Neural progenitor cell (in vitro differentiated cells): ENCODE data around the gene SPOCK1. TPM values are rescaled to one million over a fixed set of nuclear protein-coding genes. Genes with fewer than 3 reads are reported as not detected.

Source experiments
- DNase-seq: peaks from one replicate; pipeline ENCODE4 v3.0.0-alpha.2; 2016; ENCODE audit warnings: low spot score
- H2AFZ ChIP-seq: fragments of 200-600 bp; sonication (generic); replicated peaks from 2 replicates; pipeline ENCODE4 v1.6.1; 2016; ENCODE audit warnings: antibody characterized with exemption
- H3F3A ChIP-seq: fragments of 200-600 bp; sonication (generic); 2 replicates; pipeline ENCODE4 v1.6.1; 2016; ENCODE audit warnings: antibody characterized with exemption, low read depth
- H3K27ac ChIP-seq: fragments of 200-600 bp; sonication (generic); 2 replicates; pipeline ENCODE4 v1.5.1; 2016; ENCODE audit warnings: mild to moderate bottlenecking
- H3K27me3 ChIP-seq: fragments of 200-600 bp; sonication (generic); 2 replicates; pipeline ENCODE4 v1.6.1; 2016; ENCODE audit warnings: mild to moderate bottlenecking, moderate library complexity
- H3K36me3 ChIP-seq: fragments of 200-600 bp; sonication (generic); 2 replicates; pipeline ENCODE4 v1.5.1; 2016
- H3K4me1 ChIP-seq: fragments of 200-600 bp; sonication (generic); 2 replicates; pipeline ENCODE4 v1.6.1; 2016; ENCODE audit warnings: mixed run types
- H3K4me2 ChIP-seq: fragments of 200-600 bp; sonication (generic); 2 replicates; pipeline ENCODE4 v1.6.1; 2016
- H3K4me3 ChIP-seq: fragments of 200-600 bp; sonication (generic); 2 replicates; pipeline ENCODE4 v1.5.1; 2016
- H3K79me2 ChIP-seq: fragments of 200-600 bp; sonication (generic); 2 replicates; pipeline ENCODE4 v1.6.1; 2016; ENCODE audit warnings: low read depth
- H3K9ac ChIP-seq: fragments of 200-600 bp; sonication (generic); 2 replicates; pipeline ENCODE4 v1.6.1; 2016
- H3K9me3 ChIP-seq: fragments of 200-600 bp; sonication (generic); 2 replicates; pipeline ENCODE4 v1.5.1; 2016; ENCODE audit warnings: low read depth
- H4K20me1 ChIP-seq: fragments of 200-600 bp; sonication (generic); 2 replicates; pipeline ENCODE4 v1.6.1; 2016; ENCODE audit warnings: low read depth
- H3K27ac Mint-ChIP-seq: 3 replicates; pipeline ENCODE4 v1.8.0; 2021; ENCODE audit warnings: mixed read lengths
- H3K27me3 Mint-ChIP-seq: 2 replicates; pipeline ENCODE4 v1.8.0; 2022; ENCODE audit warnings: low read depth, mild to moderate bottlenecking, inconsistent platforms, moderate library complexity, mixed read lengths; ENCODE audit not compliant: insufficient read depth
- H3K36me3 Mint-ChIP-seq: 3 replicates; pipeline ENCODE4 v1.8.0; 2021; ENCODE audit warnings: mixed read lengths
- H3K4me1 Mint-ChIP-seq: 3 replicates; pipeline ENCODE4 v1.8.0; 2021; ENCODE audit warnings: mixed read lengths
- H3K4me3 Mint-ChIP-seq: 3 replicates; pipeline ENCODE4 v1.8.0; 2021; ENCODE audit warnings: mild to moderate bottlenecking, moderate library complexity, mixed read lengths
- H3K9me3 Mint-ChIP-seq: 3 replicates; pipeline ENCODE4 v1.8.0; 2020; ENCODE audit warnings: mixed read lengths
- EZH2 ChIP-seq: fragments of 200-600 bp; sonication (generic); IDR thresholded peaks from 2 replicates; pipeline ENCODE4 v1.6.1; 2017; ENCODE audit warnings: antibody characterized with exemption, mild to moderate bottlenecking, moderate library complexity
- EZH2phosphoT487 ChIP-seq: fragments of 200-600 bp; sonication (generic); IDR thresholded peaks from 2 replicates; pipeline ENCODE4 v1.6.1; 2017; ENCODE audit warnings: antibody characterized with exemption
- total RNA-seq: library from RNA; depleted of rRNA; stranded (reverse); fragments of >200 nt; gene quantifications from 2 replicates; pipeline ENCODE4 v1.2.3, GENCODE V29; 2015; ENCODE audit warnings: low replicate concordance
- TF ChIP-seq, protein P1 (sequence below): fragments of 200-600 bp; sonication (generic); IDR thresholded peaks from 2 replicates; pipeline ENCODE4 v1.5.1; 2017; ENCODE audit warnings: antibody characterized with exemption, mild to moderate bottlenecking

The SPOCK1 gene
- total RNA-seq, 1 donor from 2014 or later, result 6.9 TPM

DNA sequence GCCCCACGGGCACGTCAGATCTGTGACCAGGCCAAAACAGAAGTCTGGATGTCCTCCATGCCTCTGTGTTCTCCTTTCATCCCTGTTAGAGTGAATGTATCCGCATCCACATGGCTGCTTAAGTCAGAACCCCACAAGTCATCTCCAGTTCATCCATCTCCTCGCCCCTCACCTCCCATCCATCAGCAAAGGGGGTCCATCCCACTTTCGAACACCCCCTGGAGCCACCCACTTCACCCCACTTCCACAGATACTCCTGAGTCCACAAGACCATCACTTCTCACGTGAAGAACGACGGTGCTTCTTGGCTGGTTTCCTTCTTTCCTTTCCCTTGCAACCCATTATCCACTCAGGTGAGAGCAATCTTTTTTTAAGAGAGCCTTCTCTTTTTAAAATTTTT lies 3.5 kb upstream of the SPOCK1 start:
- peaks cover 11% of the 10 kb centered on the region for H3K27me3 Mint-ChIP-seq
- Histone ChIP-seq H3K27ac (no peak overlapping the region), H3K4me2 (no peak overlapping the region), H2AFZ (no peak overlapping the region), H4K20me1 (no peaks in the 10 kb centered on the region), H3K4me1 (peaks cover 5% of the 10 kb centered on the region), H3K9ac (no peak overlapping the region), H3F3A (no peaks in the 10 kb centered on the region), H3K9me3 (no peaks in the 10 kb centered on the region), H3K4me3 (no peak overlapping the region), H3K36me3 (no peaks in the 10 kb centered on the region), H3K27me3 (peaks cover 15% of the 10 kb centered on the region), H3K79me2 (no peaks in the 10 kb centered on the region)
- no peak for DNase-seq
- peaks cover 2% of the 10 kb centered on the region for H3K9me3 Mint-ChIP-seq
- H3K36me3 Mint-ChIP-seq, result no peaks in the 10 kb centered on the region
- no peak overlapping the region for H3K4me3 Mint-ChIP-seq
- H3K4me1 Mint-ChIP-seq, result peaks cover 10% of the 10 kb centered on the region
- H3K27ac Mint-ChIP-seq, result no peak overlapping the region
- TF ChIP-seq, protein P1, sequence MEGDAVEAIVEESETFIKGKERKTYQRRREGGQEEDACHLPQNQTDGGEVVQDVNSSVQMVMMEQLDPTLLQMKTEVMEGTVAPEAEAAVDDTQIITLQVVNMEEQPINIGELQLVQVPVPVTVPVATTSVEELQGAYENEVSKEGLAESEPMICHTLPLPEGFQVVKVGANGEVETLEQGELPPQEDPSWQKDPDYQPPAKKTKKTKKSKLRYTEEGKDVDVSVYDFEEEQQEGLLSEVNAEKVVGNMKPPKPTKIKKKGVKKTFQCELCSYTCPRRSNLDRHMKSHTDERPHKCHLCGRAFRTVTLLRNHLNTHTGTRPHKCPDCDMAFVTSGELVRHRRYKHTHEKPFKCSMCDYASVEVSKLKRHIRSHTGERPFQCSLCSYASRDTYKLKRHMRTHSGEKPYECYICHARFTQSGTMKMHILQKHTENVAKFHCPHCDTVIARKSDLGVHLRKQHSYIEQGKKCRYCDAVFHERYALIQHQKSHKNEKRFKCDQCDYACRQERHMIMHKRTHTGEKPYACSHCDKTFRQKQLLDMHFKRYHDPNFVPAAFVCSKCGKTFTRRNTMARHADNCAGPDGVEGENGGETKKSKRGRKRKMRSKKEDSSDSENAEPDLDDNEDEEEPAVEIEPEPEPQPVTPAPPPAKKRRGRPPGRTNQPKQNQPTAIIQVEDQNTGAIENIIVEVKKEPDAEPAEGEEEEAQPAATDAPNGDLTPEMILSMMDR, result no peak
- TF ChIP-seq EZH2phosphoT487, result no peak
- TF ChIP-seq EZH2, result no peak

DNA sequence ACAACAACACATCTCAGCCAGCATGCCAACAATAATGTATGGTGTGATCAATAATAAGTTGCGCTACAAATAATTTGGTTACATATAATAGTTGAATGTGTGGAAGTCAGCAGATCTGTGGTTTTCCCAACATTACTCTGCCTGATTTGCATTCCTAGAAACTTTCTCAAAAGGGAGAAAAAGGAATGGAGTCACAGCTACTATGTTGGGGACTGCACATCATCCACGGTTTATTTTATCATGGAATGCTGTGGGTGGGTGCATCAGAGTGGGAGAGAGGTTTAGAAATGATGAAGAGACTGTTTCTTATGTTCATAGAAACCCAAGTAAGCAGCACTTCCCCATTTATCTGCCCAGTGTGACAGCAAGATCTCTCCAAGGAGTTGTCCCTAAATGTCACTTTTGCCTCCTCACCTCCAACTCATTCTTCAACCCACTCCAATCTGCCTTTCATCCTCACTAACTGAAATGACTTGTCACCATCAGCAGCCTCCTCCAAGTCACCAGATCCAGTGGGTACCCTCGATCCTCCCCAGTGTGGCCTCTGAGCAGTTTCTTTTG lies 2.8 kb upstream of the SPOCK1 start:
- H3K36me3 Mint-ChIP-seq, result no peaks in the 10 kb centered on the region
- no peaks in the 10 kb centered on the region for H4K20me1 ChIP-seq
- H3K9ac ChIP-seq, result no peak overlapping the region
- DNase-seq, result no peak
- H3K27me3 ChIP-seq, result peaks cover 22% of the 10 kb centered on the region
- H3K27ac Mint-ChIP-seq, result no peak overlapping the region
- H3K9me3 Mint-ChIP-seq, result peaks cover 2% of the 10 kb centered on the region
- no peaks in the 10 kb centered on the region for H3K79me2 ChIP-seq
- peaks cover 11% of the 10 kb centered on the region for H3K27me3 Mint-ChIP-seq
- H3K36me3 ChIP-seq, result no peaks in the 10 kb centered on the region
- TF ChIP-seq EZH2 (no peak), EZH2phosphoT487 (no peak)
- TF ChIP-seq, protein P1, result no peak
- H3K9me3 ChIP-seq, result no peaks in the 10 kb centered on the region
- peaks cover 7% of the 10 kb centered on the region for H3K4me1 Mint-ChIP-seq
- no peak overlapping the region for H3K4me3 Mint-ChIP-seq
- no peaks in the 10 kb centered on the region for H3F3A ChIP-seq
- peaks cover 5% of the 10 kb centered on the region for H3K4me1 ChIP-seq
- no peak overlapping the region for H2AFZ ChIP-seq
- no peak overlapping the region for H3K27ac ChIP-seq
- no peak overlapping the region for H3K4me3 ChIP-seq
- H3K4me2 ChIP-seq, result no peak overlapping the region

DNA sequence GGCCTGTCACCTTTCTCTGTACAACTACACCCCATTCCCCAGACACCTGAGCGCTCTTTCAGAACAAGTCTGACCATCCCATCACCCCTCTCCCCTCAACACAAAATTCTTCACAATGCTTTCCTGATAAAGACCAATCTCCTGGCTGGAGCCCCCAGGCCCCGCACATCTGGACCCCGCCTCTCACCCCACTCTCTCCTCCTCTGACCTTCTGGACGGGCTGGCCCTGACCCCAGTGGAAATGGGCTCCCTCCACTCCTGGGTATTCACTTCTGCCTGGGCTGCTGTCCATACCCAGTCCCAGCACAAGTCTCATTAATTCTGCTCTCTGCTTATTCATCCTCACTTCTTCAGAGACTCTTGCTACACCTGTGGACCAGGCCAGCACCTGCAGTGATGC lies 2.1 kb upstream of the SPOCK1 start:
- no peaks in the 10 kb centered on the region for H3K36me3 ChIP-seq
- H3K4me3 ChIP-seq, result no peak overlapping the region
- peaks cover 12% of the 10 kb centered on the region for H3K27me3 Mint-ChIP-seq
- H4K20me1 ChIP-seq, result no peaks in the 10 kb centered on the region
- H3K4me1 ChIP-seq, result no peaks in the 10 kb centered on the region
- no peak for DNase-seq
- H3K27ac Mint-ChIP-seq, result no peak overlapping the region
- H3K4me1 Mint-ChIP-seq, result peaks cover 5% of the 10 kb centered on the region
- peaks cover 29% of the 10 kb centered on the region for H3K27me3 ChIP-seq
- no peaks in the 10 kb centered on the region for H3K36me3 Mint-ChIP-seq
- H3K4me3 Mint-ChIP-seq, result no peak overlapping the region
- H3K27ac ChIP-seq, result no peak overlapping the region
- no peak overlapping the region for H2AFZ ChIP-seq
- no peak overlapping the region for H3K9ac ChIP-seq
- no peaks in the 10 kb centered on the region for H3K79me2 ChIP-seq
- TF ChIP-seq, protein P1, result no peak
- no peak for TF ChIP-seq EZH2
- TF ChIP-seq EZH2phosphoT487, result no peak
- no peaks in the 10 kb centered on the region for H3F3A ChIP-seq
- no peaks in the 10 kb centered on the region for H3K9me3 ChIP-seq
- no peak overlapping the region for H3K4me2 ChIP-seq
- peaks cover 2% of the 10 kb centered on the region for H3K9me3 Mint-ChIP-seq
